ENCODE measurements around the gene FBLN1.

DNA sequence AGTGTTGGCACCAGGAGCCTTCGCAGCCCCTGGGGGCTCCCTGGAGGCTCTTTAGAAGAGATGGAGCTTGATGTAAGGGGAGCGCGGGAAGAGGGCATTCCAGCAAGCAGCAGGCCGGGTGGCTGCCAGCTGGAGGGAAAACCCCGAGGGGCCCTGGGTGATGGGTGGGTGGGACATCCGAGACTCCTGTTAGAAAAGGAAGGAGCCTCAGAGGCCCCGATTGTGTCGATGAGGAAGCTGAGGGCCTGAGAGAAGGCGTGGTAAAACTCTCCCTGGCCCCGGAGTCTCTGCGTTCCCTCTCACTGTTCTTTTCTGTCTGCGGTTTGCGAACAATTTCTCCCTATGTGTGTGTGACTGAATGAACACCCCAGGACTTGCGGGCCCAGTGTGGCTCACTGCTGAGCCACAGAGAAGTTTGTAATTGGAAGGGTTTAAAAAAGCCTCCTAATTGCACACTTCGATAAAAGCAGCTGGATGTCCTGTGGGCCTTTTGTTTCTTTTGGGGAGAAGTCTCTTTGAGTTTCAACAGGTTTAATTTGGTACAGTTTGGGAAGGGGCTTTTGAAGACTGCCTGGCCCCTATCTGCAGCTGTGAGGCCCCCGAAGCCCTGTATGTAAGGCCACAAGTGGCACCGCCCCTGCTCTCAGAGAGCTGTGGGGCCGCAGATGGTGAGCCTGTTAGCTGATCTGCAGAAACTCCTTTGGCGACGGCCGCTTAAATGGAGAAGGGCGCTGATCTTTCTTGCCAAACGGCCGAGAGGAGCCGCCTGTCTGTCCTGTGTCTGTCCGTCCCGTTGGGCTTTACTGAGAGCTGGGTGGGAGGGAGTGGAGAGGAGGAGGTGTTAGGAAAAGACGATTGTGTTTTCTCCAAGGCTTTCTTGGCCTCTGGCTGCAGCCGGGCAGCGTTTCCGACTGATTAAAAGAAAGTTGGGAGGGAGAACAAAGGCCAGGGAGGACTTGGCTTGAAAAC lies 2.0 kb downstream of the FBLN1 start:
- TF ChIP-seq, protein P1, sequence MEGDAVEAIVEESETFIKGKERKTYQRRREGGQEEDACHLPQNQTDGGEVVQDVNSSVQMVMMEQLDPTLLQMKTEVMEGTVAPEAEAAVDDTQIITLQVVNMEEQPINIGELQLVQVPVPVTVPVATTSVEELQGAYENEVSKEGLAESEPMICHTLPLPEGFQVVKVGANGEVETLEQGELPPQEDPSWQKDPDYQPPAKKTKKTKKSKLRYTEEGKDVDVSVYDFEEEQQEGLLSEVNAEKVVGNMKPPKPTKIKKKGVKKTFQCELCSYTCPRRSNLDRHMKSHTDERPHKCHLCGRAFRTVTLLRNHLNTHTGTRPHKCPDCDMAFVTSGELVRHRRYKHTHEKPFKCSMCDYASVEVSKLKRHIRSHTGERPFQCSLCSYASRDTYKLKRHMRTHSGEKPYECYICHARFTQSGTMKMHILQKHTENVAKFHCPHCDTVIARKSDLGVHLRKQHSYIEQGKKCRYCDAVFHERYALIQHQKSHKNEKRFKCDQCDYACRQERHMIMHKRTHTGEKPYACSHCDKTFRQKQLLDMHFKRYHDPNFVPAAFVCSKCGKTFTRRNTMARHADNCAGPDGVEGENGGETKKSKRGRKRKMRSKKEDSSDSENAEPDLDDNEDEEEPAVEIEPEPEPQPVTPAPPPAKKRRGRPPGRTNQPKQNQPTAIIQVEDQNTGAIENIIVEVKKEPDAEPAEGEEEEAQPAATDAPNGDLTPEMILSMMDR (conservative IDR thresholded peaks at IDR 0.05), result no peak
- TF ChIP-seq ZFX (IDR thresholded peaks at IDR 0.05), result no peak

Measured in C4-2B (cell line).